Common myeloid progenitor, CD34-positive (primary cell): Measurements from ENCODE around the gene PHACTR4.

Experiments
- CTCF ChIA-PET: fragments of 350-600 bp; sonication (Branson Sonifier 250); formaldehyde crosslinking; loops from one replicate; lab custom pipeline; 2021; ENCODE audit warnings: antibody characterized with exemption; lab: Charles Lee
- POLR2A ChIA-PET: fragments of 350-600 bp; sonication (Branson Sonifier 250); formaldehyde crosslinking; loops from one replicate; lab custom pipeline; 2021; ENCODE audit warnings: antibody characterized with exemption; lab: Charles Lee
- DNase-seq, 3 donors: peaks; one replicate each; pipeline versions ENCODE4 v3.0.0 to v3.0.0-alpha.2; 2013
- H3K27ac ChIP-seq, 2 experiments: 1 replicate in 1 of 2; 2 replicates in 1 of 2; pipeline ENCODE4 v1.7.0; 2013; ENCODE audit warnings: inconsistent platforms in 2 of 2, low read length in 2 of 2, mild to moderate bottlenecking in 2 of 2, low read depth in 1 of 2, moderate library complexity in 1 of 2; ENCODE audit not compliant: severe bottlenecking in 2 of 2, insufficient read depth in 1 of 2, poor library complexity in 1 of 2
- H3K27me3 ChIP-seq, 5 experiments: replicated peaks in 2 of 5; 1 replicate in 3 of 5; 2 replicates in 2 of 5; pipeline versions ENCODE4 v1.6.1 to v1.7.0; 2013; ENCODE audit warnings: low read length in 4 of 5, mild to moderate bottlenecking in 2 of 5, moderate library complexity in 2 of 5, inconsistent platforms in 1 of 5; ENCODE audit not compliant: insufficient read depth in 5 of 5, control insufficient read depth in 4 of 5
- H3K36me3 ChIP-seq, 4 experiments: 1 replicate in 2 of 4; 2 replicates in 2 of 4; pipeline versions ENCODE4 v1.6.1 to v1.7.0; 2013; ENCODE audit warnings: low read length in 3 of 4, control low read depth in 1 of 4, mild to moderate bottlenecking in 1 of 4; ENCODE audit not compliant: control insufficient read depth in 4 of 4, insufficient read depth in 4 of 4
- H3K4me1 ChIP-seq, 4 experiments: 1 replicate in 3 of 4; 2 replicates in 1 of 4; pipeline versions ENCODE4 v1.6.1 to v1.7.1; 2013; ENCODE audit warnings: low read length in 3 of 4, mild to moderate bottlenecking in 3 of 4, control low read depth in 1 of 4, inconsistent platforms in 1 of 4, moderate library complexity in 1 of 4; ENCODE audit not compliant: control insufficient read depth in 4 of 4, insufficient read depth in 4 of 4; ENCODE audit errors: control extremely low read depth in 1 of 4
- H3K4me3 ChIP-seq, 7 experiments: 1 replicate in 4 of 7; 2 replicates in 3 of 7; pipeline versions ENCODE4 v1.5.1 to v1.7.0; 2013; ENCODE audit warnings: mild to moderate bottlenecking in 7 of 7, low read length in 6 of 7, moderate library complexity in 6 of 7, inconsistent platforms in 2 of 7, low read depth in 2 of 7, control low read depth in 1 of 7; ENCODE audit not compliant: insufficient read depth in 4 of 7, control insufficient read depth in 1 of 7; ENCODE audit errors: extremely low read depth in 1 of 7
- H3K9me3 ChIP-seq, 5 experiments: 1 replicate in 4 of 5; 2 replicates in 1 of 5; pipeline versions ENCODE4 v1.6.1 to v1.7.1; 2013; ENCODE audit warnings: low read length in 4 of 5, mild to moderate bottlenecking in 2 of 5, inconsistent platforms in 1 of 5, low read depth in 1 of 5, moderate library complexity in 1 of 5; ENCODE audit not compliant: control insufficient read depth in 4 of 5, insufficient read depth in 2 of 5; ENCODE audit errors: control extremely low read depth in 1 of 5
- WGBS: methylation state at CpG from one replicate; pipeline ENCODE4 v1.1.5; 2013; ENCODE audit not compliant: insufficient coverage; 5-methylcytosine and 5-hydroxymethylcytosine counted together

The PHACTR4 gene

DNA sequence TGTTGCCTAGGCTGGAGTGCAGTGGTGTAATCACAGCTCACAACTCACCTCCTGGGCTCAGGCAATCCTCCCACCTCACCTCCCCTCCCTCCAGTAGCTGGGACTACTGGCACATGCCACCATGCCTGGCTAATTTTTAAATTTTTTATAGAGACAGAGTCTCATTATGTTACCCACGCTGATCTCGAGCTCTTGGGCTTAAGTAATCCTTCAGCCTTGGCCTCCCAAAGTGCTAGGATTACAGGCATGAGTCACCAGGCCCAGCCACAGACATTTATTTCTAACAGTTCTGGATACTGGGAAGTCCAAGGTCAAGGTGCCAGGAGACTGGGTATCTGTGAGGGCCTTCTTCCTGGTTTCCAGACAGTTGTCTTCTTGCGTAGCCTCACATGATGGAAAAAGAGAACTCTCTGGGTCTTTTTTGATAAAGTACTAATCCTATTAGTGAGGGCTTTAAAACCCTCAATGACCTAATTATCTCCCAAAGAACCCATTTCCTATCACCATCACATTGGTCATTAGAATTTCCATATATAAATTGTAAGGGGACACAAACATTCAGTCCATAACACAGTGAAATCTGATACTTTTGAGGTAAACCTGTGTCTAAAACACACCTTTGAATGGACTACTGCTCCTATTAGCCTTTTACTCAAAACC, 67.9 kb downstream of the PHACTR4 start:
- Histone ChIP-seq H3K36me3 (peaks cover 0 to 3% (median 0%) of the 10 kb centered on the region in 4 experiments), H3K27me3 (no peaks in the 10 kb centered on the region), H3K27ac (peak overlapping the region in 1 of 2 experiments; percentile 80), H3K4me3 (peak overlapping the region in 5 of 7 experiments; percentile 18 to 89 (median 77)), H3K4me1 (peaks cover 10 to 46% (median 27%) of the 10 kb centered on the region in 4 experiments), H3K9me3 (no peaks in the 10 kb centered on the region)
- CTCF ChIA-PET = interaction anchor here (0.9 to 1.9 kb wide), 10 partner anchors 8 to 43 kb away, joined by 3 to 8 read pairs (median 5); no protein-coding TSS in a partner anchor
- DNase-seq = peak in 1 of 3 donors; percentile 41
- no CpG with 5 or more reads among the region's 3 CpGs for WGBS
- POLR2A ChIA-PET = interaction anchor here (0.6 to 1.3 kb wide), 5 partner anchors 8 to 21 kb away, joined by 3 to 4 read pairs (median 3); no protein-coding TSS in a partner anchor

GRCh38 chr1:28437924-28438699, 68.6 kb downstream of the PHACTR4 start:
- POLR2A ChIA-PET = interaction anchor here (0.5 to 1.3 kb wide), 7 partner anchors 8 to 84 kb away, joined by 3 to 6 read pairs (median 3); no protein-coding TSS in a partner anchor
- Histone ChIP-seq H3K4me1 (peaks cover 10 to 53% (median 31%) of the 10 kb centered on the region in 4 experiments), H3K4me3 (peak overlapping the region; percentile 18 to 89 (median 67)), H3K27ac (peak overlapping the region; percentile 62 to 80), H3K27me3 (no peaks in the 10 kb centered on the region), H3K36me3 (peaks cover 0 to 3% (median 0%) of the 10 kb centered on the region in 4 experiments), H3K9me3 (no peaks in the 10 kb centered on the region)
- DNase-seq = peak; percentile 89 to 96 (median 95)
- CTCF ChIA-PET = interaction anchor here (1.0 to 1.9 kb wide), 8 partner anchors 9 to 40 kb away, joined by 3 to 7 read pairs (median 4); no protein-coding TSS in a partner anchor
- 2% methylated on average over 4 of the region's 10 CpGs for WGBS

DNA sequence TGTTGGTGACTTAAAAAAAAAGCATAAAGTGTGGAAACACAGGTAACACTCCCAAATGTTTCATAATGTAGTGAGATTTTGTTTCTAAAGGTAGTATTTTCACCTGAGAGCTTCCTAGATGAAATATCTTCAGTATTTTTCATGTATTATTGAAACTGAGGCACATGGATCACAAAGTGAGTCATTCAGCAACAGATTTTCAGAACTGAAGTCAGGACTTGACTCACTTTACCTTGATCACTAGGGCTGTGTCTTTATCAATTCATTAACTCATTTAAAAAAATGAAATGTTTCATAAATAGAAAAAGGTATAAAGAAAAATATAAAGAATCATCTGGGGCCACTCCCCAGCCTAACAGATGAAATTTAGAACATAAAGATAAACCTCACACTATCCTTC, 69.8 kb downstream of the PHACTR4 start:
- Histone ChIP-seq H3K27me3 (no peaks in the 10 kb centered on the region), H3K27ac (peak overlapping the region; percentile 62 to 80), H3K36me3 (peaks cover 0 to 7% (median 2%) of the 10 kb centered on the region in 4 experiments), H3K4me3 (peak overlapping the region in 5 of 7 experiments; percentile 53 to 89 (median 77)), H3K4me1 (peaks cover 10 to 54% (median 32%) of the 10 kb centered on the region in 4 experiments), H3K9me3 (no peaks in the 10 kb centered on the region)
- POLR2A ChIA-PET = no interaction called here
- DNase-seq = no peak
- CTCF ChIA-PET = interaction anchor here (1.0 to 1.9 kb wide), 3 partner anchors 8 to 21 kb away, joined by 4 to 7 read pairs (median 6); no protein-coding TSS in a partner anchor

DNA sequence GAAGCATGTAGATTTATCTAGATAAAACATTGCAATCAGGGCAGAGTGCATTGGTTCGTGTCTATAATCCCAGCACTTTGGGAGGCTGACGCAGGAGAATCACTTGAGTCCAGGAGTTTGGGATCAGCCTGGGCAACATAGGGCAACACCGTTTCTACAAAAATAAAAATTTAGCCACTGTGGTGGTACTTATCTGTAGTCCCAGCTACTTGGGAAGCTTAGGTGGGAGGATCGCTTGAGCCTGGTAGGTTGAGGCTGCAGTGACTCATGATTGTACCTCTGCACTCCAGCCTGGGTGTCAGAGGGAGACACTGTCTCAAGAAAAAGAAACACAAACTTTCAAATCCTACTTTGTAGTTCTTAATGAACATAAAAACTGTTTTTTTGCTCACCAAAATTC, 72.1 kb downstream of the PHACTR4 start:
- CTCF ChIA-PET = interaction anchor here (1.0 kb wide), 1 partner anchor 29 kb away, joined by 3 read pairs; no protein-coding TSS in a partner anchor

GRCh38 chr1:28443550-28443949, 74.0 kb downstream of the PHACTR4 start:
- H3K36me3 ChIP-seq = peaks cover 0 to 7% (median 0%) of the 10 kb centered on the region in 4 experiments
- no peak for DNase-seq
- no peaks in the 10 kb centered on the region for H3K27me3 ChIP-seq
- POLR2A ChIA-PET = no interaction called here
- H3K9me3 ChIP-seq = no peaks in the 10 kb centered on the region
- 100% methylated on average over 3 of the region's 3 CpGs for WGBS
- CTCF ChIA-PET = interaction anchor here (1.7 kb wide), 1 partner anchor 9 kb away, joined by 5 read pairs; no protein-coding TSS in a partner anchor
- no peak overlapping the region for H3K27ac ChIP-seq
- H3K4me3 ChIP-seq = no peak overlapping the region
- H3K4me1 ChIP-seq = peaks cover 9 to 49% (median 26%) of the 10 kb centered on the region in 4 experiments

More for the DNA sequence above, 72.1 kb downstream of the PHACTR4 start:
- H3K4me3 ChIP-seq = peak overlapping the region in 1 of 7 experiments; percentile 6
- peaks cover 0 to 7% (median 0%) of the 10 kb centered on the region in 4 experiments for H3K36me3 ChIP-seq
- POLR2A ChIA-PET = no interaction called here
- no peaks in the 10 kb centered on the region for H3K27me3 ChIP-seq
- 95% methylated on average over 4 of the region's 4 CpGs for WGBS
- H3K9me3 ChIP-seq = no peaks in the 10 kb centered on the region
- DNase-seq = no peak
- H3K4me1 ChIP-seq = peaks cover 8 to 49% (median 30%) of the 10 kb centered on the region in 4 experiments
- H3K27ac ChIP-seq = peak overlapping the region in 1 of 2 experiments; percentile 54

DNA sequence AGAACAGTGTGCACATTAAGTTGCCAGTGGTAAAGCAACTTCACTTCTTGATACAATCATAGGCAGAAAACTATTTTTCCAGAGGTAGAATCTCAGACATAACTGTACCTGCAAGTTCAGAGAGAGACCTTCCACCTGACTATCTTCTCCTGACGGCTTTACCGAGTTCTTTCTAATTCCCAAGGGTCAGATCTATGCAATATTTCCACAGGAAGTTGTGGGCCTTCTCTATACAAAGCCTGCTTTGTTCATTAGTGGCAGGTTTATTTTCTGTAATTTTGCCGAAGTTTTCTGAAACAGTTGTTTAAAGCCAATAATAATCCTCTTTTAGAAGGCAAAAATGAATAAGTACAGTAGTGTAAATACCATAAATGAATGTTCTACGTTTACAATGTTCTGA, 78.1 kb downstream of the PHACTR4 start:
- H3K9me3 ChIP-seq = no peaks in the 10 kb centered on the region
- WGBS = 0% methylated on average over 1 of the region's 4 CpGs
- H3K27ac ChIP-seq = peak overlapping the region; percentile 35 to 73
- CTCF ChIA-PET = interaction anchor here (1.2 to 2.0 kb wide), 3 partner anchors 9 to 11 kb away, joined by 3 to 5 read pairs (median 4); no protein-coding TSS in a partner anchor
- H3K4me1 ChIP-seq = peaks cover 7 to 54% (median 40%) of the 10 kb centered on the region in 4 experiments
- POLR2A ChIA-PET = interaction anchor here (1.5 kb wide), 1 partner anchor 10 kb away, joined by 3 read pairs; no protein-coding TSS in a partner anchor
- H3K27me3 ChIP-seq = no peaks in the 10 kb centered on the region
- DNase-seq = no peak
- peaks cover 0 to 7% (median 0%) of the 10 kb centered on the region in 4 experiments for H3K36me3 ChIP-seq
- H3K4me3 ChIP-seq = peak overlapping the region in 3 of 7 experiments; percentile 22 to 30 (median 29)
